ENCODE data around the gene TFF2. TPM values are rescaled to one million over a fixed set of nuclear protein-coding genes. Genes with fewer than 3 reads are reported as not detected.

Gene TFF2
- total and polyA plus RNA-seq, 2 of the 4 experiments (the other 2 are of a cell fraction): not detected

GRCh38 chr21:42313501-42313969, 37.3 kb downstream of the TFF2 start:
- no peak overlapping the region for H2BK120ac ChIP-seq (ENCODE audit: low read depth, low read length)
- H3K79me1 ChIP-seq (ENCODE audit: low read depth in 1 of 2, low read length in 2 of 2): no peaks in the 10 kb centered on the region
- H2BK15ac ChIP-seq (ENCODE audit: low read depth, low read length): no peak overlapping the region
- intact Hi-C loops (cut with micrococcal nuclease) (no loop called here), dilution Hi-C loops (cut with HindIII; ENCODE audit: low sequenced_read_pairs, unreplicated experiment) (no loop called here), in situ Hi-C loops (cut with MboI; ENCODE audit: low sequenced_read_pairs) (no loop called here)
- no peak overlapping the region for H4K8ac ChIP-seq (ENCODE audit: low read depth in 2 of 2, low read length in 2 of 2)
- ChIA-PET POLR2A (ENCODE audit: unreplicated experiment) (no interaction called here), CTCF (no interaction called here)
- no peak overlapping the region for H2BK5ac ChIP-seq (ENCODE audit: low read depth, low read length, poor library complexity, severe bottlenecking)
- DNase-seq (no peak), ATAC-seq (ENCODE audit: low read depth) (no peak)
- H3K4me3 ChIP-seq (ENCODE audit: insufficient read depth, low read depth, low read length): no peak overlapping the region
- no peaks in the 10 kb centered on the region; the same call in 1 of the 2 replicates for H3K9me1 ChIP-seq (ENCODE audit: insufficient read depth, low read length)
- H3K9me3 ChIP-seq (ENCODE audit: control insufficient read depth, insufficient read depth, low read length): no peaks in the 10 kb centered on the region
- H3K14ac ChIP-seq (replicated peaks; ENCODE audit: low read depth, low read length): no peak overlapping the region
- H3K27me3 ChIP-seq (ENCODE audit: control insufficient read depth, insufficient read depth, low read length): peaks cover 61% of the 10 kb centered on the region; the same call in 1 of the 2 replicates
- no peak overlapping the region for H3K4me2 ChIP-seq (ENCODE audit: low read depth, low read length)
- no peaks in the 10 kb centered on the region; the same call in 1 of the 2 replicates for H3K4me1 ChIP-seq (ENCODE audit: control insufficient read depth, insufficient read depth, low read length)
- H3K23ac ChIP-seq (ENCODE audit: low read depth, low read length): no peak overlapping the region
- no peaks in the 10 kb centered on the region for H3K36me3 ChIP-seq (ENCODE audit: control insufficient read depth, insufficient read depth, low read length)
- H4K5ac ChIP-seq (ENCODE audit: low read depth, low read length): no peak overlapping the region
- H3K9ac ChIP-seq (ENCODE audit: low read depth, low read length): no peak overlapping the region
- no peaks in the 10 kb centered on the region for H4K20me1 ChIP-seq (ENCODE audit: insufficient read depth, low read length)
- H3K4ac ChIP-seq (ENCODE audit: low read depth, low read length): no peak overlapping the region
- no peak overlapping the region for H4K91ac ChIP-seq (ENCODE audit: insufficient read depth, low read depth, low read length)
- H2AK5ac ChIP-seq (ENCODE audit: low read depth, low read length): no peak overlapping the region
- H3K56ac ChIP-seq (ENCODE audit: extremely low read depth, insufficient read depth, low read length): no peak overlapping the region
- TF ChIP-seq MAZ (IDR thresholded peaks at IDR 0.05; ENCODE audit: borderline replicate concordance, low read depth, low read length) (no peak), NFE2L2 (IDR thresholded peaks at IDR 0.05; ENCODE audit: low read depth, low read length) (no peak), MXI1 (IDR thresholded peaks at IDR 0.05; ENCODE audit: borderline replicate concordance, low read depth, low read length) (no peak), FOS (IDR thresholded peaks at IDR 0.05; ENCODE audit: low read depth, low read length) (no peak), RFX5 (IDR thresholded peaks at IDR 0.05; ENCODE audit: low read depth, low read length) (no peak), RCOR1 (IDR thresholded peaks at IDR 0.05; ENCODE audit: insufficient replicate concordance, low read length) (no peak), USF2 (IDR thresholded peaks at IDR 0.05; ENCODE audit: low read depth, low read length) (no peak), MAFK (IDR thresholded peaks at IDR 0.05; ENCODE audit: low read depth, low read length) (no peak), SMC3 (IDR thresholded peaks at IDR 0.05; ENCODE audit: low read depth, low read length) (no peak), ELK1 (IDR thresholded peaks at IDR 0.05; ENCODE audit: borderline replicate concordance, low read depth, low read length) (no peak), CHD1 (IDR thresholded peaks at IDR 0.05; ENCODE audit: low read depth, low read length) (no peak), RAD21 (IDR thresholded peaks at IDR 0.05; ENCODE audit: low read length) (no peak), POLR2A (IDR thresholded peaks at IDR 0.05; ENCODE audit: low read depth, low read length) (no peak), CTCF (conservative IDR thresholded peaks at IDR 0.05; ENCODE audit: low read depth, low read length) (no peak), BHLHE40 (IDR thresholded peaks at IDR 0.05; ENCODE audit: low read depth, low read length) (no peak), CEBPB (IDR thresholded peaks at IDR 0.05; ENCODE audit: low read depth, low read length) (no peak)
- no peak overlapping the region for H2AFZ ChIP-seq (replicated peaks; ENCODE audit: low read length, poor library complexity)
- 17% methylated on average over 6 of the region's 13 CpGs; no CpG with 5 or more reads in 1 of the 2 experiments for WGBS, 2 experiments (ENCODE audit: extremely low coverage in 2 of 2, insufficient read length in 1 of 2)
- H2BK20ac ChIP-seq (ENCODE audit: low read depth, low read length): no peak overlapping the region
- no TSS peak for BruUV-seq (replicated peaks)
- no peak overlapping the region for H3K27ac ChIP-seq (ENCODE audit: insufficient read depth, low read length)
- no peak overlapping the region for H2AK9ac ChIP-seq (replicated peaks; ENCODE audit: low read depth, low read length, poor library complexity)
- no peak overlapping the region for H3K18ac ChIP-seq (ENCODE audit: low read depth, low read length)
